K562 (cell line): ENCODE data around the gene ASIC3. TPM values are rescaled to one million over a fixed set of nuclear protein-coding genes. Genes with fewer than 3 reads are reported as not detected.

Source experiments
- CCNT2 ChIP-seq: IDR thresholded peaks from 2 replicates; pipeline ENCODE4 v1.6.1; 2011; ENCODE audit warnings: borderline replicate concordance, low read depth, mild to moderate bottlenecking, moderate library complexity, mixed read lengths, low read length; ENCODE audit not compliant: insufficient read length; ENCODE audit errors: extremely low read depth
- DACH1 ChIP-seq: fragments of 450-650 bp; IDR thresholded peaks from 2 replicates; pipeline ENCODE4 v1.6.1; 2018; ENCODE audit not compliant: partially characterized antibody
- GTF2E2 ChIP-seq: fragments of 200-800 bp; sonication (Bioruptor generic); IDR thresholded peaks from 2 replicates; pipeline ENCODE4 v1.6.1; 2016; ENCODE audit warnings: missing genetic modification characterization, missing compliant biosample characterization
- HDAC2 ChIP-seq: fragments of 450-650 bp; IDR thresholded peaks from 2 replicates; pipeline ENCODE4 v1.6.1; 2016; ENCODE audit warnings: mild to moderate bottlenecking
- JUNB ChIP-seq: fragments of 450-650 bp; formaldehyde crosslinking; conservative IDR thresholded peaks from 2 replicates; pipeline ENCODE4 v1.4.0; 2020; ENCODE audit warnings: mild to moderate bottlenecking
- MTF1 ChIP-seq: fragments of 250-450 bp; sonication (Bioruptor Pico); IDR thresholded peaks from 2 replicates; pipeline ENCODE4 v1.9.0; 2021; ENCODE audit warnings: moderate library complexity, mild to moderate bottlenecking, inconsistent platforms, borderline replicate concordance
- MYC ChIP-seq, 2 experiments: fragments of 250-450 bp in 1 of 2; sonication (Bioruptor Pico) in 1 of 2; IDR thresholded peaks; 2 replicates each; pipeline versions ENCODE4 v1.5.1 to v1.6.1; 2012 to 2021; ENCODE audit warnings: low read depth in 2 of 2, borderline replicate concordance in 1 of 2, improper control_type of control experiment in 1 of 2, low read length in 1 of 2, mild to moderate bottlenecking in 1 of 2, moderate library complexity in 1 of 2
- POLR2H ChIP-seq: IDR thresholded peaks from 2 replicates; pipeline ENCODE4 v1.6.1; 2016; ENCODE audit warnings: missing genetic modification characterization, low read depth, mild to moderate bottlenecking, control low read depth, missing compliant biosample characterization, moderate library complexity
- PRPF4 ChIP-seq: fragments of 200-400 bp; formaldehyde crosslinking; IDR thresholded peaks from one replicate; pipeline ENCODE4 v1.6.1; 2017; ENCODE audit warnings: low read length, low read depth, mild to moderate bottlenecking; ENCODE audit not compliant: insufficient read depth, poor library complexity, severe bottlenecking
- RFX5 ChIP-seq: IDR thresholded peaks from 2 replicates; pipeline ENCODE4 v1.6.1; 2011; ENCODE audit warnings: low read depth, mild to moderate bottlenecking, improper control_type of control experiment, low read length
- SMAD1 ChIP-seq: fragments of 150-350 bp; IDR thresholded peaks from 2 replicates; pipeline ENCODE4 v1.6.1; 2014; ENCODE audit warnings: low read length, low read depth; ENCODE audit not compliant: partially characterized antibody
- VEZF1 ChIP-seq: fragments of 200-800 bp; sonication (Bioruptor generic); IDR thresholded peaks from 2 replicates; pipeline ENCODE4 v1.6.1; 2017; ENCODE audit warnings: missing genetic modification characterization, missing compliant biosample characterization
- YY1 ChIP-seq, 3 experiments: IDR thresholded peaks; 2 replicates each; pipeline ENCODE4 v1.6.1; 2011; ENCODE audit warnings: low read length in 2 of 3, mild to moderate bottlenecking in 2 of 3, moderate library complexity in 2 of 3, borderline replicate concordance in 1 of 3, control low read depth in 1 of 3, low read depth in 1 of 3; ENCODE audit not compliant: insufficient read depth in 3 of 3, insufficient replicate concordance in 2 of 3, control insufficient read depth in 1 of 3, insufficient read length in 1 of 3; ENCODE audit errors: extremely low read depth in 1 of 3
- ZNF134 ChIP-seq: fragments of 250-450 bp; sonication (Bioruptor Pico); conservative IDR thresholded peaks from 2 replicates; pipeline ENCODE4 v1.4.0; 2020
- ZNF212 ChIP-seq: fragments of 450-650 bp; formaldehyde crosslinking; IDR thresholded peaks from 2 replicates; pipeline ENCODE4 v1.4.0; 2020; ENCODE audit warnings: mild to moderate bottlenecking
- ZNF324 ChIP-seq: fragments of 250-450 bp; sonication (Bioruptor Pico); IDR thresholded peaks from 2 replicates; pipeline ENCODE4 v1.4.0; 2020; ENCODE audit warnings: mild to moderate bottlenecking
- ZNF561 ChIP-seq: fragments of 450-650 bp; formaldehyde crosslinking; conservative IDR thresholded peaks from 2 replicates; pipeline ENCODE4 v1.4.0; 2020; ENCODE audit warnings: mild to moderate bottlenecking, moderate library complexity
- polyA plus RNA-seq, 8 experiments: library from polyadenylated mRNA; depleted of rRNA in 4 of 8; stranded (reverse) in 5 of 8; unstranded in 3 of 8; fragments of >200 nt; fragmentation: Nextera tagmentation in 2 of 8; fragmentation: Illumina TruSeq in 1 of 8; extraction: Ambion mirVana in 2 of 8; extraction: Trizol in 1 of 8; gene quantifications; 2 replicates each; pipeline versions ENCODE4 v1.2.1 to v1.2.3, GENCODE V29; 2011 to 2014; ENCODE audit warnings: inconsistent platforms in 1 of 8, missing spikeins in 1 of 8
- total RNA-seq, 7 experiments: library from RNA; depleted of rRNA in 6 of 7; stranded (reverse); fragments of >200 nt in 6 of 7; fragmentation: Illumina TruSeq in 2 of 7; extraction: Trizol in 2 of 7; gene quantifications; 2 replicates each; pipeline versions ENCODE4 v1.2.1 to v1.2.3, GENCODE V29; 2011 to 2021; ENCODE audit warnings: low replicate concordance in 1 of 7
- TF ChIP-seq, protein P1 (sequence below), 2 experiments: fragments of 450-650 bp; conservative IDR thresholded peaks; 2 replicates each; pipeline ENCODE4 v1.6.1; 2017; ENCODE audit warnings: mild to moderate bottlenecking in 2 of 2, moderate library complexity in 2 of 2
- TF ChIP-seq, protein P2 (sequence below): sonication (generic); formaldehyde crosslinking; IDR thresholded peaks from 2 replicates; pipeline ENCODE4 v1.8.0; 2023; ENCODE audit warnings: mild to moderate bottlenecking, missing genetic modification reagents

The ASIC3 gene
- total and polyA plus RNA-seq, 9 of the 15 experiments (the other 6 are each of a cell fraction or from before 2014, with no cell fraction given), result 0.11 to 5.0 (median 0.87) TPM

DNA sequence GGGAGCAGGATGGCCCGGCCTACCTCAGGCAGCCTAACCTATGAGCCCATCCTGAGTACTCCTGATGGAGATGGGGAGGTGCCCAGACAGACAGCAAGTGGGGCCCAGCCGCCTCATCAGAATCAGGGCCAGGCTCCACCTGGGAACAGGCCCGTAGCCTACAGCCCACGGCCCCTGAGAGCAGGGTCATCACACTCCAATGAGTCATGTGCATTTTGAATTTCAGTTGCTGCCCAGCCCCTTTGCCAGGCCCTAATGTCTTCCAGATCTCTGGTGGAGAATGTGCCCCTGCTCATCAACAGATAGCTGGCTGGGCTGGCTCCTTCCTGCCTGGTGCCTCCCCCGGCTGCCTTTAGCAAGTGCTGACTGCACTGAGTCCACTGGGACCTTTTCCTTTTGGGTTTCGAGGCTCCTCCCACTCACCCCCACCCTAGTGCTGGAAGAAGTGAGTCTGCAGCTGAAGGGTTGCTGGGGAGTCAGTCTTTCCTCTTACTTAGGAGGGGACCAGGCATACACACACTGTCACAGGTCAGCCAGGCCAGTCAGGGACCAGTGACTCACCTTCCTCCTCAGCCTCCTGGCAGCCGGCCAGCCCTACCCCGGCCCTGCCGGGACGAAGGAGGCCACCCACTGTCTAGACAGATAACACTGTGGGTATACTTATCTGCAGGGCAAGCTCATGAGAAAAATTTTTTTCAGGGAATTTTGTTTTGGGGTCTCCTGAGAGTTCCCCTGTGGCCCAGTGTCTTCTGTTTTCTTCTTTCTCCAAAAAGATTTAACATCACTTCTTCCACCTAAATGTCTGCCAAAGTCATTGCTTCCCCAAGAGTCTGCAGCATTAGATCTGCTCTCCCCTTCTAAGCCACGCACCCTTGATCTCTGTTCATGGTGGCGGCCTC, 9.1 kb upstream of the ASIC3 start (continued):
- TF ChIP-seq RFX5, result no peak
- no peak for TF ChIP-seq ZNF561 (CRISPR knock-in tag)
- peak; percentile 73; the same call in 1 of the 2 replicates for TF ChIP-seq MYC (IDR thresholded peaks at IDR 0.05; ENCODE audit: low read depth, low read length)
- peak; percentile 41; the same call in 1 of the 2 replicates for TF ChIP-seq MYC (CRISPR knock-in tag; IDR thresholded peaks at IDR 0.05; ENCODE audit: borderline replicate concordance, low read depth)
- TF ChIP-seq POLR2H, result no peak
- TF ChIP-seq SMAD1, result peak; percentile 99
- no peak for TF ChIP-seq PRPF4
- peak; percentile 92 for TF ChIP-seq VEZF1 (CRISPR knock-in tag)
- TF ChIP-seq, protein P1, sequence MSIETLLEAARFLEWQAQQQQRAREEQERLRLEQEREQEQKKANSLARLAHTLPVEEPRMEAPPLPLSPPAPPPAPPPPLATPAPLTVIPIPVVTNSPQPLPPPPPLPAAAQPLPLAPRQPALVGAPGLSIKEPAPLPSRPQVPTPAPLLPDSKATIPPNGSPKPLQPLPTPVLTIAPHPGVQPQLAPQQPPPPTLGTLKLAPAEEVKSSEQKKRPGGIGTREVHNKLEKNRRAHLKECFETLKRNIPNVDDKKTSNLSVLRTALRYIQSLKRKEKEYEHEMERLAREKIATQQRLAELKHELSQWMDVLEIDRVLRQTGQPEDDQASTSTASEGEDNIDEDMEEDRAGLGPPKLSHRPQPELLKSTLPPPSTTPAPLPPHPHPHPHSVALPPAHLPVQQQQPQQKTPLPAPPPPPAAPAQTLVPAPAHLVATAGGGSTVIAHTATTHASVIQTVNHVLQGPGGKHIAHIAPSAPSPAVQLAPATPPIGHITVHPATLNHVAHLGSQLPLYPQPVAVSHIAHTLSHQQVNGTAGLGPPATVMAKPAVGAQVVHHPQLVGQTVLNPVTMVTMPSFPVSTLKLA (conservative IDR thresholded peaks at IDR 0.05), result peak in 1 of 2 experiments; percentile 85; a peak in 2 of 4 replicates
- TF ChIP-seq HDAC2, result peak; percentile 90
- TF ChIP-seq, protein P2, sequence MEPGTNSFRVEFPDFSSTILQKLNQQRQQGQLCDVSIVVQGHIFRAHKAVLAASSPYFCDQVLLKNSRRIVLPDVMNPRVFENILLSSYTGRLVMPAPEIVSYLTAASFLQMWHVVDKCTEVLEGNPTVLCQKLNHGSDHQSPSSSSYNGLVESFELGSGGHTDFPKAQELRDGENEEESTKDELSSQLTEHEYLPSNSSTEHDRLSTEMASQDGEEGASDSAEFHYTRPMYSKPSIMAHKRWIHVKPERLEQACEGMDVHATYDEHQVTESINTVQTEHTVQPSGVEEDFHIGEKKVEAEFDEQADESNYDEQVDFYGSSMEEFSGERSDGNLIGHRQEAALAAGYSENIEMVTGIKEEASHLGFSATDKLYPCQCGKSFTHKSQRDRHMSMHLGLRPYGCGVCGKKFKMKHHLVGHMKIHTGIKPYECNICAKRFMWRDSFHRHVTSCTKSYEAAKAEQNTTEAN (CRISPR knock-in tag), result peak; percentile 26; the same call in 1 of the 2 replicates
- TF ChIP-seq ZNF134 (CRISPR knock-in tag), result no peak; the same call in 1 of the 2 replicates
- TF ChIP-seq JUNB (CRISPR knock-in tag), result peak; percentile 31; the same call in 1 of the 2 replicates
- no peak for TF ChIP-seq MTF1
- no peak for TF ChIP-seq ZNF324 (CRISPR knock-in tag)
- peak in 1 of 3 experiments; percentile 28 for TF ChIP-seq YY1 (IDR thresholded peaks at IDR 0.05; ENCODE audit: borderline replicate concordance in 1 of 3, control insufficient read depth in 1 of 3, extremely low read depth in 1 of 3, insufficient read depth in 3 of 3, insufficient read length in 1 of 3, insufficient replicate concordance in 2 of 3, low read depth in 1 of 3, low read length in 2 of 3)
- TF ChIP-seq DACH1, result peak; percentile 47
- TF ChIP-seq ZNF212, result no peak
- peak; percentile 99 for TF ChIP-seq CCNT2
- TF ChIP-seq GTF2E2 (tag), result peak; percentile 50; the same call in 1 of the 2 replicates
